Measurements from ENCODE around the gene MYO18B.

Gene MYO18B

GRCh38 chr22:25711491-25711890 lies 30.5 kb upstream of the MYO18B start:
- no peak for DNase-seq (ENCODE audit: low read depth in 2 of 3, low spot score in 2 of 3)

GRCh38 chr22:25712661-25713400 lies 29.2 kb upstream of the MYO18B start:
- no peak for DNase-seq (ENCODE audit: low read depth in 2 of 3, low spot score in 2 of 3)

GRCh38 chr22:25714070-25714469 lies 27.9 kb upstream of the MYO18B start:
- DNase-seq (ENCODE audit: low read depth in 2 of 3, low spot score in 2 of 3), result no peak

DNA sequence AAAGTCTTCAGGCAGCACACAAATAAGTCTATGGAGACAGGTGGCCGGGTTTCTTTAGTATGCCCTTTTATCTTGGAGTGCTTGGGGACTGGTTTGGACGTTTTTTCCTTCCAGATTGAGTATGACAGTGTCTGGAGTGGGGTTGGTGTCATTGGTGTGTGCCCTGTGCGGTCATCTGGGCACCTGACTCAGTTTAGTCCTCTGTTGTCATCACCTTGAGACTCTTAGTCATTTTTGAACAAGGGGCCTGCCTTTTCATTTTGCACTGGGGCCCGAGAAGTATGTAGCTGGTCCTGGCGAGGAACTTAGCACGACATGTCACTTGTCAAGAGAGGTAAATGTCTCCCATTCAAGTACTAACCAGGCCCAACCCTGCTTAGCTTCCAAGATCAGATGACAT lies 27.2 kb upstream of the MYO18B start:
- no peak for DNase-seq (ENCODE audit: low read depth in 2 of 3, low spot score in 2 of 3)

- no peak for DNase-seq (ENCODE audit: low read depth in 2 of 3, low spot score in 2 of 3)
Measured at GRCh38 chr22:25716637-25717036, 25.4 kb upstream of the MYO18B start.

DNA sequence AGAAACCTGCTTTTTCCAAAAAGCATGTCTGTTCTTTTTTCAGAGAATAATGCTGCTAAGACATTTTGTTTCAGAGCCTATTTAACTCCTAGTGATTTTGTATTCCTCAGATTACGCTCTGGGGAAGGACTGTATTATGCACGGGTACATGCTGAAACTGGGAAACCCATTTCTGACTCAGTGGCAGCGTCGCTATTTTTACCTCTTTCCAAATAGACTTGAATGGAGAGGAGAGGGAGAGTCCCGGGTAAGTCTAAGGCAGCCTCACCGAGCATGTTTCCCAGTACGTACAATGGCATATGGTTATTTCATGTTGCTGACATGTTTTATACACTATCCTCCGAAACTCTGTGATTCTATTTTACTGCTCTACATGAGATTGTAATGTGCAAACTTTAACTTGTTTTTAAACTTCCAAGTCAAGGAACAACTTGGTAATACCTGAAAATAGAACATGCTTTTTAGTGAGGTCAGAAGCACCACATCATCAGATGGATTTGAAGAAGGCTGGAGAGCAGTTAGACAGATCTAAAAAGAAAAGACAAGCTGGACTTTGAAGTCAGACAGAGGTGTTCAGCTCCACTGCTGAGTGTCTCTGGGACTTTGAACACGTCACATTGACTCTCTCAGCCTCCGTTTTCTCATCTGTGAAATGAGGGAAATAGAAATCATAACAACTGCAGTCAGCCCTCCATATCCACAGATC lies 23.7 kb upstream of the MYO18B start:
- DNase-seq (ENCODE audit: low read depth in 2 of 3, low spot score in 2 of 3), result no peak

DNA sequence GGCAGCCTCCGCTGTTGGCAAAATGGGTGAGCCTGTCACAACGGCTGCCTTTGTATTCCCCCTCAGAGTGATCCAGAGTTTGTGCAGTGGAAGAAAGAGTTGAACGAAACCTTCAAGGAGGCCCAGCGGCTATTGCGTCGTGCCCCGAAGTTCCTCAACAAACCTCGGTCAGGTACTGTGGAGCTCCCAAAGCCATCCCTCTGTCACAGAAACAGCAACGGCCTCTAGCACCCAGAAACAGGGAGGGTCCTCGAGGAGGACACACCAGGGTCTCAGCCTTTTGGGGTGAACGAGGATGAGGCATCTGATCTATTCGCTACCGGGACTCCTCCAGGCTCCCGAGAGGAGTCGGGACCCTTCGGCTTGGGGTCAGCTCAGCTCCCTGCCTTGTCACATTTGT lies 19.8 kb upstream of the MYO18B start:
- DNase-seq (ENCODE audit: low read depth in 2 of 3, low spot score in 2 of 3), result no peak

DNA sequence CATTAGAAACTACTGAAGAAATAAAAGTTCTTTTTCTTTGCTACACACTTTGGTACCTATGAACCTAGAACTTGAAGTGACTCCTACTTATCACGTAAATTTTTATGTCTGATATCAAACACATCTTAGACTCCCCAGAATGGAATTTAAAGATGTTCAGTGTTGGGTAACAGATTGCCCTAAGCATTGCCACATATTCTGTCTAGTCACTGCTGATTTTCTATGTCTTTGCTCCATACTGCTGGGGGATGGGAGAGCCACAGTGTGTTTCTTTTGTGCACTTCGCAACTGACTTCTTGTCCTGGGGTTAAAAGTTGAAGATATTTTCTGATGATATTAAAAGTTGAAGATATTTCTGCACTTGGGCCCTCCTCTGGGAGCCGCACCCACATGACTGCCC lies 19.4 kb upstream of the MYO18B start:
- no peak for DNase-seq (ENCODE audit: low read depth in 2 of 3, low spot score in 2 of 3)

DNA sequence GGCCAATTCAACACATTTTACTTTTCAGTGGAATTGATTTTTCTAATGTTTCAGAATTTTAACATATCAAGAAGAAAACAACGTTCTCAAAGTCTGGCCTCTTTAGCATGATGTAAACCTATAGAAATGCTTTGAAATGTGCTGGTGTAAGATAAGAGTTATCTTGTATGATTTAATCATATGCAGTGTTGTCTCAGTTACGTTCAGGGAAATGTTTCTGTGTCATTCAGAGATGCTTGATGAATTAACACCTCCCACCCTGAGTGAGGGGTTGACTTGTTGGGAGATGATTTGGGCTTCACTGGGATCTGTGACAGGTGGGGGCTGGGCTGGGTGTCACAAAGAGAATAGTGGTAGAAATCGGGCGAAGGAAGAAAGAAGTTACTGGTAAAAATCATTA lies 15.7 kb upstream of the MYO18B start:
- DNase-seq (ENCODE audit: low read depth in 2 of 3, low spot score in 2 of 3), result no peak

GRCh38 chr22:25728071-25728470 lies 13.9 kb upstream of the MYO18B start:
- no peak for DNase-seq (ENCODE audit: low read depth in 2 of 3, low spot score in 2 of 3)

DNA sequence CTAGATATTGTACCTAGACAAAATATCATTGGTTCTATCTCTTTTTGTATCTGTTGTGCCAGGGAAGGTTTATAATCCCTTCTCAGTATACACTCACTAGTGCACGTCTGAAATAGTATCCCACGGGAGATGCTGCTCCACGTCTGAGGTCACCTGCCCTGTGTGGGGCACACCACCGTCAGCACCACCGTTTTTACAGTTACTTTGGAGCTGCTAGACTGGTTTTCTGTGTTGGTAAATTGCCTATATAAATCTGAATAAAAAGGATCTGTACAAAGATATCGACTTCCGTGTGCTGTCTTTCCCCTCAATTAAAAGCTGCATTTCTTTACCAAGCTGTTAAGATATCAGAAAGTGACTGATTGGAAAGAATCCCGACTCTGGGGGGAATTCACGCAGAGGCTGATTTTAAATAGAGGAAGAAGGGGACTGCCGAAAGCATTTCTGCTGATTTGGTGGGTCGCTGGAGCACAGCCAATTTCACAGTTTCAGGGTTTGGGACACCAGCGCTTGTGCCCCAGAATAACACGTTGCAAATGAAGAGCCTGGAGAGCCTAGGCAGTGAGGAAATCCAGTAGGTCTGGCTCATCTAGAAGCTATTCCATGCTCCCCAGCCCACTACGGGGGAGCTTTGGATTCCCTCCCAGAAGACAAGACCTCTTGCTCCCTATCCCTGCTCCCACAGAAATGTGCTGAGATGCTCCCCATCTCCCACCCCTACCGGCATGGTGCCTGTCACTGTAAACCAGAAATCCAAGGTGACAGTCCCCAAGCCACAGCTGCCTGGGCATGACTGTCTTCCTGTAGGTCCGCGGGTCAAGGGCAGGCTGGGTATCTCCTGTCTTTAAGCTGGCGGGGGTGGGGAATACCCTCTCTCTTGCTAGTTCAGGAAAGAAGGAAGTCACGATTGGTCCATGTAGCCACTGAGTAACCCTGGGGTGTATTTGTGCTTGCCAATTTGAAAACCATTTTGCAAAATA lies 12.7 kb upstream of the MYO18B start:
- no peak for DNase-seq (ENCODE audit: low read depth in 2 of 3, low spot score in 2 of 3)

GRCh38 chr22:25735650-25736049 lies 6.3 kb upstream of the MYO18B start:
- no peak for DNase-seq (ENCODE audit: low read depth in 2 of 3, low spot score in 2 of 3)

GRCh38 chr22:25736378-25737011 lies 5.5 kb upstream of the MYO18B start:
- DNase-seq (ENCODE audit: low read depth in 2 of 3, low spot score in 2 of 3), result peak in 2 of 3 experiments; percentile 16 to 23

GRCh38 chr22:25739659-25740344 lies 2.2 kb upstream of the MYO18B start:
- no peak for DNase-seq (ENCODE audit: low read depth in 2 of 3, low spot score in 2 of 3)

DNA sequence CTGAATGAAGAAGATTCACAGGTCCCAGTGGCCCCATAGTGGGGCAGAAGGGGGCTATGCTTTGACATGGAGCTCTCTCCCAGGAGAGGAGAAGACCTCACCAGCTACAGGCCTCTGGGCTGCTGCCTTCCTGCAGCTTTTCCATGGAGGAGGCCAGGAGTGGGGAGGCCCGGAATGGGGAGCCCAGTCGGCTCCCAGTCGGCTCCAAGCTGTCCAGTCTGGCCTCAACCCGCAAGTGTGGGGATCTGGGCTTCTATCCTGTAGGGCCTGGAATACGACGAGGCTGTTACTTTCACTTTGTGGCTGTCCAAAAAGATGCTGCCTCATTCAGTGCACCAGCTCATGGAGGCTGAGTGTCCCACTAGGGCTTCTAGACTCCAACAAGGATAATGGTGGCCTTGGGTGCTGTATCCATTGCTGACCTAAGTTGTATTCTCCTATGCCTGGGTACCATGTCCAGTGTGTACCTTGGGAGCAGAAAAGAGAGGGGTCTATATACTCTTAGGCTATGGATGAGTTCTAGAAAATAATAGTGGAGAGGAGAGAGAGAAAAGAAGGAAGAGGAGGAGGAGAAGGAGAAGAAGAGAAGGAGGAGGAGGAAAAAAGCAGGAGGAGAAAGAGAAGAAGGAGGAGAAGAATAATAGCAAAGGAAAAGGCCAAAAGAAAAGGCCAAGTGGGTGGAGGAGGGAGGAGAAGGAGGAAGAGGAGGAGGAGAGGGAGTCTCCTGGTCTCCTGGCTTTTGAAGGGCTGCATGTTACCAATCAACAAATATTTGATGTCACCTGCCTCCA lies 1.1 kb downstream of the MYO18B start:
- DNase-seq (ENCODE audit: low read depth in 2 of 3, low spot score in 2 of 3), result no peak

DNA sequence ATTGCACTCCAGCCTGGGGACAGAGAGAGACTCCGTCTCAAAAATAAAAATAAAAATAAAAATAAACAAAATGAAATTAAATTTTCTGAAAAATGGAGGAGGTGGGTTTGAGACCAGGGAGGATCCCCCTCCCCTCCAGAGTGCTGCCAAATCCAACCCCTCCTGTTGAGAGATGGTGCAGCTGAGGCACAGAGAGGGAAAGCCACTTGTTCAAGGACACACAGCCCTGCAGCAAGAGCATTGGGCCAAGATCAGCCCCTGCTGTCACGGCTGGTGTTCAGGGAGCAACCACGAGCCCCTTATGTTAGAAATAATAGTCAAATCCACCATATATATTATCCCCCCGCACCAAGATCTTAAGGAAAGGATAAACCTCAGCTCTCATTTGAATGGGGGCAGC lies 2.7 kb downstream of the MYO18B start:
- DNase-seq (ENCODE audit: low read depth in 2 of 3, low spot score in 2 of 3), result no peak

- no peak for DNase-seq (ENCODE audit: low read depth in 2 of 3, low spot score in 2 of 3)
Measured at GRCh38 chr22:25745341-25746011, 3.5 kb downstream of the MYO18B start.

GRCh38 chr22:25746012-25746373 lies 4.0 kb downstream of the MYO18B start:
- DNase-seq (ENCODE audit: low read depth in 2 of 3, low spot score in 2 of 3), result no peak

- no peak for DNase-seq (ENCODE audit: low read depth in 2 of 3, low spot score in 2 of 3)
Measured at GRCh38 chr22:25747245-25747944, 5.4 kb downstream of the MYO18B start.

All from activated CD8-positive, alpha-beta memory T cell treated with anti-CD3 and anti-CD28 coated beads for 48 hours (primary cell).